ENCODE measurements around the gene EHBP1L1.

EHBP1L1 gene

DNA sequence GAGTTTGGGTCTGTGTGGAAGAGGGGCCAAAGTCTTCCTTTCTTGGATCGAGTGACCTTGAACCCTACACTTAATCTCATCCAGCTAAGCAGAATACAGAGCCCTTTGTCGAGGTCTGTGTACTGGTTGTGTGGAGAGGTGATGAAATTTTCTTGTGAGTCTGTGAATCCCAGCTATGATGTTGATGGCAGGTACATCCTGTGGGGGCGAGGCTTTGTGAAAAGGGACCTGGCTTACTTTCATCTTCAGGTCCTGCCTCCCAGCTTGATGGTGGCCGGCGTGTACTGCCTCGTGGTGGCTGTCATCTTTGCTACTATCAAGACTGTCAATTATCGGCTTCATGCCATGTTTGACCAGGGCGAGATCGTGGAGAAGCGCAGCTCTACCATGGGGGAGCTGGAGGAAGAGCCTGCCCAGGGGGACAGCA lies 40.7 kb downstream of the EHBP1L1 start:
- DNase-seq (ENCODE audit: low read depth), result no peak

DNA sequence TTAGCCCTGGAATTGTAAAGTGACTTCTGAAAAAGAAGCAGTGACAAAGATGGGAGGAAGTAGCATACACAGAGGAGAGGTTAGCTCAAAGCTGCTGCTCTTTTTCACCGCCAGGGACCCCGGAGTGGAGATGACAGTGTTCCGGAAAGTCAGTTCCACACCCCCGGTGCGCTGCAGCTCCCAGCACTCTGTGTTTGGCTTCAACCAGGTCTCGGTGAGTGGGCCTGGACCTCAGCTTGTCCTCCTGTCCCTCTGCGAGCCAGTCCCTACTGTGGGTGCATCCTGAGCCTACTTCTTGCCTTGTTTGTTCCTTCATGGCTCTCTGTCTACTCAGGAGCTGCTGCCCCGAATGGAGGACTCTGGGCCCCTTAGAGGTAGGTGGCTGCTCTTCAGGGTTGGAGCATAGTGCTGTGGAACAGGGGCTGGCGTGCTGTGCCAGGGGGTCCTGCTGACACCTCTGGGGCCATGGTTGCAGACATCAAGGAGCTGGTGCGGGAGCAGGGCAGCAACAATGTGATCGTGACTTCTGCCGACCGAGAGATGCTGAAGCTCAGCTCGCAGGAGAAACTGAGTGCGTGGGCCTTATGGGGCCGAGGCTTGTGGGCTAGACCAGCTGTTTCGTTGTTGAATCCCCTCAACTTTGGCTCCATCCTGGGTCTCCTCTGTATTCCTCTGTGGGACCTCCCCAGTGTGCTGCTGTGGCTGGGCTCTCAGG lies 41.4 kb downstream of the EHBP1L1 start:
- DNase-seq (ENCODE audit: low read depth), result no peak

DNA sequence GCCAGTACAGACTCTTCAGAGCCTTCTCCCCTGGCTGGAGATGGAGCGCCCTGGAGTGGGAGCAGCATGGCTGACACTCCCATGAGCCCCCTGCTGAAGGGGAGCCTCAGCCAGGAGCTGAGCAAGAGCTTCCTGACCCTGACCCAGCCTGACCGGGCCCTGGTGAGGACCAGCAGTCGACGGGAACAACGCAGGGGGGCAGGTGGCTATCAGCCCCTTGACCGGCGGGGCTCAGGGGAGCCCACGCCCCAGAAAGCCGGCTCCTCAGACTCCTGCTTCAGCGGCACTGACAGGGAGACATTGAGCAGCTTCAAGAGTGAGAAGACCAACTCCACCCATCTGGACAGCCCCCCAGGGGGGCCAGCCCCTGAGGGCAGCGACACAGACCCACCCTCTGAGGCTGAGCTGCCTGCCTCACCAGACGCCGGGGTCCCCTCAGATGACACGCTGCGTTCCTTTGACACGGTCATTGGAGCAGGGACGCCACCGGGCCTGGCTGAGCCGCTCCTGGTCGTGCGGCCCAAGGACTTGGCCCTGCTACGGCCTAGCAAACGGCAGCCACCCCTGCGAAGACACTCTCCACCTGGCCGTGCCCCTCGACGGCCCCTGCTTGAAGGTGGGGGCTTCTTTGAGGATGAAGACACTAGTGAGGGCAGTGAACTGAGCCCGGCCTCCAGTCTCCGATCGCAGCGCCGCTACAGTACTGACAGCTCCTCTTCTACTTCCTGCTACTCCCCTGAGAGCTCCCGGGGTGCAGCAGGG lies 42.3 kb downstream of the EHBP1L1 start:
- no peak for DNase-seq (ENCODE audit: low read depth)

DNA sequence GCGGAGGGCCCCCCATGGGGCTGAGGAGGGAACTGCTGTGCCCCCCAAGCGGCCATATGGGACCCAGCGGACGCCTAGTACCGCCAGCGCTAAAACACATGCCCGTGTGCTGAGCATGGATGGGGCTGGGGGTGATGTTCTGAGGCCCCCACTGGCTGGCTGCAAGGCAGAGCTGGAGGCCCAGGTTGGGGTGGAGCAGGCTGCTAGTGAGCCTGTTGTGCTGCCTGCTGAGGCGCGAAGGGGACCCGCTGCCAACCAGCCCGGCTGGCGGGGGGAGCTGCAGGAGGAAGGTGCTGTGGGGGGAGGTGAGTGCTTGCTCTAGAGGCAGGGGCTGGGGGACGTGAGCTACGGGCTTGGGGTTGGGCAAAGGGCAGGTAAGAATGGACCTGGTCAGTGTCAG lies 42.9 kb downstream of the EHBP1L1 start:
- no peak for DNase-seq (ENCODE audit: low read depth)

DNA sequence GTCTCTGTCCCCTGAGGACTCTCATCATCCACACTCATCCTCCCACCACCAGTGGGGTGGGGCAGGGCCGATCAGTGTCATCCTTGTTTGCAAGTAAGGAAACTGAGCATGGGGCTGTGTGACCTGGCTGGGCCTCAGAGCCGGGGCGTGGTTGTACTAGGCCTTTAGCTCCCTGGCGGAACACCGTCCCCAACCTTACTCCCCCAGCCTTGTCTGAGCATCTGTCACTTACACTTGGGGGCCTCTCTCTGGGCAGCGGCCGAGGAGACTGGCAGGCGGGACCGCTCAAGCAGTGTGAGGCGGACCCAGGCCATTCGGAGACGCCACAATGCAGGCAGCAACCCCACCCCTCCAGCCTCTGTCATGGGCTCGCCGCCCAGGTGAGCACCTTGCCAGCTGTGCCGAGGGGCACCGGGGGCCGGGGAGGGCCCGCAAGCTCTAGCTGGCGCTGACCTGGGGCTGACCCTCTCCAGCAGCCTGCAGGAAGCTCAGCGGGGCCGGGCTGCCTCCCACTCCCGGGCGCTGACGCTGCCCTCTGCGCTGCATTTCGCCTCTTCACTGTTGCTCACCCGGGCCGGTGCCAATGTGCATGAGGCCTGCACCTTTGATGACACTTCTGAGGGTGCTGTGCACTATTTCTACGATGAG lies 43.6 kb downstream of the EHBP1L1 start:
- DNase-seq (ENCODE audit: low read depth), result no peak

DNA sequence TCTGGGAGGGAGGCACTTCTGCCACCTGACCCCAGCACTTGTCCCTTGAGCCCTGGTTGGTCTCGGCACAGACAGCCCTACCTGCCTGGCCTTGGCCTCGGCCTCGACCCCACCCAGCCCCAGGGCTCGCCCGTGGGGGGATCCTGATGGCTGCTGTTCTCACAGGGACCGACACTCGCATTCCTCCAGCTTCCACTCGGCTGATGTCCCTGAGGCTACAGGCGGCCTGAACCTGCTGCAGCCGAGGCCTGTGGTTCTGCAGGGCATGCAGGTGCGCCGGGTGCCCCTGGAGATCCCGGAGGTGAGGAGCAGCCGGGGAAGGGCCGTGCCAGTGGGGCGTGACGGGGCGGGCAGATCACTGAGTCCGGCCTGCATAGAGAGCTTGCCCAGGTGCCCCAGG lies 44.8 kb downstream of the EHBP1L1 start:
- DNase-seq (ENCODE audit: low read depth), result no peak

DNA sequence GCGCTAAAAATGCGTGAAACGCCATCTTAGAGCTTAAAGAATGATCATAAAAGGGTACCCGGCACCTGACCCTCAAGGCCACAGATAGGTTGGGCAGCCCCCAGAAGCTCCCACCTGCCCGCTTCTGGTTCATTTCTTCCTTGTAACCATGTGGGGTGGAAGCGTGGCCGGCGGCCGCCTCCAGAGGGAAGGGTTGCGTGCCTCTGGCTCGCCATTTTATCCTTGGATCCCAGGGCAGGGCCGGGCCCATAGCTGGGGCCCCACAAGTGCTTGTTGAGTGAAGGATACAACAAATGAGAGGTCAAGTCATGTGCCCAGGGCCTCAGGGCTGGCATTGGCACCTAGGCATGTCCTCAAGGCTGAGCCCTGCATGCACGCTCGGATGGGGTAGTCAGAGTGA lies 45.6 kb downstream of the EHBP1L1 start:
- no peak for DNase-seq (ENCODE audit: low read depth)

DNA sequence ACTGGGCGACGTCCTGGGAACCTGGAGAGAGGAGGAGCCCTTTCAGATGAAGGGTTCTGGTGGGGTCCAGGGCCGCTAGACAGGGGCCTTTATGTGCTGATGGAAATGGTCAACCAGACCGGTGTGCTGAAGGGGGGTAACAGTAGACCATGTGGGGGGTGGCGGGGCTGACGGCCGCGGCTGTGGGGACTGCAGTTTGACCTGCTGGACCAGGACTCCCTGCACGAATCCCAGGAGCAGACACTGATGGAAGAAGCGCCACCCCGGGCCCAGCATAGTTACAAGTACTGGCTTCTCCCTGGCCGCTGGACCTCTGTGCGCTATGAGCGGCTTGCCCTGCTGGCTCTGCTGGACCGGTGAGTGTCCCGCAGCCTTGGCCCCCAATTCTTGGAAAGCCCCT lies 46.2 kb downstream of the EHBP1L1 start:
- no peak for DNase-seq (ENCODE audit: low read depth)

DNA sequence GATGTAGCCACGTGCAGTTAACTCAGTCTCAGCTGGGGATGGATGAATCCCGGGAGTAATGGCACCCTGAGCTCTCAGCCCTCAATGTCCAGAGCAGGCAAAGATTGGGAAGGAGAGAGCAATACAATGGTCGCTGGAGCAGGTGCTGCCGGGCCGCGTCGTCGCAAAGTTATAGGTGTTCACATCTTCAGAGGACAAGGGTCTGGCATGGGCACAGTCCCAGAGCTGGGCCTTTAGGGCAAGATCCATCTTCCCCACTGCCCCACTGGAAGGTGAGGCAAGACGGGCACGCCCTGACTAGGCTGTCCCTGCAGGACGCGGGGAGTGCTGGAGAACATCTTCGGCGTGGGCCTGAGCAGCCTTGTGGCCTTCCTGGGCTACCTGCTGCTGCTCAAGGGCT lies 47.3 kb downstream of the EHBP1L1 start:
- DNase-seq (ENCODE audit: low read depth), result no peak

DNA sequence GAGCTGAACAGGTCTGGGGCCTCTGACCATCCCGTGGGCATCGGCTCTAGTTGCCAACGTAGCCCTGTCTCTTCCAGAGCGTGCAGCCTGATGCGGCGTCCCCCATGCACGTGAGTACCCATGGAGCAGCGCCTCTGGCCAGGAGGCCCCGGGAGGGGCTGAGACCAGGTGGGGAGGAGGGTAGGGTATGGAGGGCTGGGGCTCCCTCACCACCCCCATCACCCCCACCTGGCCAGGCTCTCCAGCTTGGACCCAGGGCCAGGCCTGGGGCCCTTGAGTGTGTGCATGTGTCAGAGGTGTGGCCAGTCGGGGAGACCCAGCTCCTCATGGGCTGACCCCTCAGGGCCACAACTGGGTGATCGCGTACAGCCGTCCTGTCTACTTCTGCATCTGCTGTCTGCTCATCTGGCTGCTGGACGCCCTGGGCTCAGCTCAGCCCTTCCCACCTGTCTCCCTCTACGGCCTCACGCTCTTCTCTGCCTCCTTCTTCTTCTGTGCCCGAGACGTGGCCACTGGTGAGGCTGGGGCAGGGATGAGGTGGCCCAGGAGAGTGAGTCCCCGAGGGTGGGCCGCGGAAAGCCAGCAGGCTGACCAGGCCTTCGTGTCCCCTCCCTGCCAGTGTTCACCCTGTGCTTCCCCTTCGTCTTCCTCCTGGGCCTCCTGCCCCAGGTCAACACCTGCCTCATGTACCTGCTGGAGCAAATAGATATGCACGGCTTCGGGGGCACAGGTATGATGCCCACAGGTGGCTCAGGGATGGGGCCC lies 48.2 kb downstream of the EHBP1L1 start:
- no peak for DNase-seq (ENCODE audit: low read depth)

DNA sequence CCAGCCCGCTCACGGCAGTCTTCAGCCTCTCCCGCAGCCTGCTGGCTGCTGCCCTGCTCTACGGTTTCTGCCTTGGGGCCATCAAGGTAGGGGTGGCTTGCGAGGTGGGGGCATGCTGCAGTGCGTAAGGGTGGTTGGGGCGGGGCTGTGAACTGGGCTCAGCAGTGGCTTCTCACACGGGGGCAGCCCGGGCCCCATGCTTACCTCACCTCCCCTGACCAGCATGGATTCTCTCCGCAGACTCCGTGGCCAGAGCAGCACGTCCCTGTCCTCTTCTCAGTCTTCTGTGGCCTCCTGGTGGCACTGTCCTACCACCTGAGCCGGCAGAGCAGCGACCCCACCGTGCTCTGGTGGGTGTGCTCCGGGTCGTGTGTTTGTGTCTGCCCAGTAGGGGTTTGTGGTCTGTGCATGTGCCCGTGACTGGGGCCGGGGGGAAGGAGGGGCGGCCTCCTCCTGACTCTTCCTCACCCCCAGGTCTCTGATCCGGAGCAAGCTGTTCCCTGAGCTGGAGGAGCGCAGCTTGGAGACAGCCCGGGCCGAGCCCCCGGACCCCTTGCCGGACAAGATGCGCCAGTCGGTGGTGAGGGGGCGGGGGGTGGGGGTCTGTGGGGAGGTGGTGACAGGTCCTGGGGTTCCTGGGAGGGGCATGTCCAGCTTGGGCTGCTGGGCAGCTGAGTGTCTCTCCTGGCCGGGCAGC lies 49.2 kb downstream of the EHBP1L1 start:
- DNase-seq (ENCODE audit: low read depth), result no peak

DNA sequence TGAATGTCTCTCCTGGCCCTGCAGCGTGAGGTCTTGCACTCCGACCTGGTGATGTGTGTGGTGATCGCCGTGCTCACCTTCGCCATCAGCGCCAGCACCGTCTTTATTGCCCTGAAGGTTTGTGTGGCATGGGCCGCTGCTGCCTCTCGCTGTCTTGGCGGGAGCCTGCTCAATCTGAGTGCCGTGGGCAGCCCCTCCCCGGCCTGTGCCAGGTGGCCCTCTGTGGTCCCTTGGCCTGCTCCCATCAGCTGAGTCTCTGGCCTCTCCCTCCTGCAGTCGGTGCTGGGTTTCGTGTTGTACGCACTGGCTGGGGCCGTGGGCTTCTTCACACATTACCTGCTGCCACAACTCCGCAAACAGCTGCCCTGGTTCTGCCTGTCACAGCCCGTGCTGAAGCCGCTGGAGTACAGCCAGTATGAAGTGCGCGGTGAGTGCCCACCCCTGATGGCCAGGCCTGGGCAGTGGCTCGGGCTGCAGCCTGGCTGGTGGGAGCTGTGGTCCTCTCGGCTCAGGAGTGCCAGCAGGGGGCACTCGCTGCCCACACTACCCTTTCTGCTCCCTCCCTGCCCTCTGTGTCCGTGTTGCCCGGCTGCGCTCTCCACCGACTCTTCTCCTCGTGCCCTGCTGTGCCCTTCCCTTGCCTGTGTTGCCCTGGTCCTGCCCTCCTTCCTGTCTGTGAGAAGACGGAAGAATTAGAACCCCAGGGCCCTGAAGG lies 49.9 kb downstream of the EHBP1L1 start:
- DNase-seq (ENCODE audit: low read depth), result peak; percentile 37

DNA sequence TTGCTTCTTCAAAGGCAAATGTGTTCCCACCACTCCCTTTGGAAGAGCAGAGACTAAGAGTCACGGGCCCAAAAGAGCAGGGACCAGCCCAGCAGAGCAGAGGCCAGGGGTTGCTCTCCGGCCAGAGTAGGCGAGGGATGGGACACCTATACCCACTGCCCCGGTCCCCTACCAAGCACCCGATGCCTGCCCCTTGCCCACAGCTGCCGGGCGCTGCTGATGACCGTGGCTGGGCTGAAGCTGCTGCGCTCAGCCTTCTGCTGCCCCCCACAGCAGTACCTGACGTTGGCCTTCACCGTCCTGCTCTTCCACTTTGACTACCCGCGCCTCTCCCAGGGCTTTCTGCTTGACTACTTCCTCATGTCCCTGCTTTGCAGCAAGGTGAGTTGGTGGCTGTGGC lies 51.3 kb downstream of the EHBP1L1 start:
- no peak for DNase-seq (ENCODE audit: low read depth)

DNA sequence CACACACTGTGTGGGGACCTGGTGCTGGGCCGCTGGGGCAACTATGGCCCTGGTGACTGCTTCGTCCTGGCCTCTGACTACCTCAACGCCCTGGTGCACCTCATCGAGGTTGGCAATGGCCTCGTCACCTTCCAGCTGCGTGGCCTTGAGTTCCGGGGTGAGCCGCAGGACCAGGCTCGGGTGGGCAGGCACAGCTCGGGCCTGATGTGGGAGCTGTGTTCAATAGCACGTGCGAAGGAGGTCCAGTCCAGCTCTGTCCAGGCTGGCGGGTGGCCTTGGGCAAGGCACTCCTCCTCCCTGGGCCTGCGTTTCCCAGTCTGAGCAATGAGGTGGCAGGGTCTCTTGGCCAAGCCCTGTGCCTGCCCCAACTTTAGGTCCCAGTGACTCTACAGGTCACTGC lies 53.7 kb downstream of the EHBP1L1 start:
- DNase-seq (ENCODE audit: low read depth), result no peak

DNA sequence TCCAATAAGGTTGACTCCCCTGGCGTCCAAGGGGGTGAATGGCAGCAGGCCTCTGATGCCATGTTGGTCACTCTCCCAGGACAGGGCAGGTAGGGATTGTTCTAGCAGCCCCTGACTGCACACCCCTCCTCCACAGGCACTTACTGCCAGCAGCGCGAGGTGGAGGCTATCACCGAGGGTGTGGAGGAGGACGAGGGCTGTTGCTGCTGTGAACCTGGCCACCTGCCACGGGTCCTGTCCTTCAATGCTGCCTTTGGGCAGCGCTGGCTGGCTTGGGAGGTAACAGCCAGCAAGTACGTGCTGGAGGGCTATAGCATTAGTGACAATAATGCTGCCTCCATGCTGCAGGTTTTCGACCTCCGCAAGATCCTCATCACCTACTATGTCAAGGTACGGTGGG lies 54.4 kb downstream of the EHBP1L1 start:
- no peak for DNase-seq (ENCODE audit: low read depth)

DNA sequence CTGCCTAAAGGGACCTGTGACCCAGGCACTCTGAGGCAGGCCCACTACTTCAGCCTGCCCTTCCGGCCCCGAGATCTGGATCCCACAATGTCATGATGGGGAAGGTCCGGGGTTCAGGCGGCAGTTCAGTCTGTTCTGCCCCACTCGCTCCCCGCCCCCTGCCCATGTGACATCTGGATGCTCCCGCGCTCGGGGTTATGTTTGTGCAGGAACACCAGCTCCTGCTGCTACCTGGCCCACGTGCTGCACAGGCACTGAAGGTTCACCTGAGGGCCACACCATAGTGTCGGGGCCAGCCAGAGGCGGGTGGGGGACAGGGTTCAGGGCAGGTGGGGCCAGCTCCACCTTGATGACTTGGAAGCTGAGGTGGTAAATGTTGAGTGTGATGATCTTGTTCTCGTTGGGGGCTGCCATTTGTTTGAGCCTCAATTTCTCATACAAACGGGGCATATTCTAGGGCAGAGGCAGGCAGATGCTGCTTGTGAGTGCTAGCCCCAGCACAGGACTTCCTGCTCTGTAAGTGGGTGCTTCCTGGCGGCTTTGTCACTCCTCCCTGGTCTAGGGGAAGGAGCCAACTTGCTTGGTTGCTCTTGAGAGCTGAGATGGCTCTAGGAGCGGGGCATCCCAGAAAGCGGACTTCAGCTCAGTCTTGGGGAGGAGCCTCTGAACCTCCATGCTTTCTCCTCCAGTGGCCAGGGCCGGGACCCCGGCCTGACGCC lies 57.7 kb downstream of the EHBP1L1 start:
- DNase-seq (ENCODE audit: low read depth), result no peak

DNA sequence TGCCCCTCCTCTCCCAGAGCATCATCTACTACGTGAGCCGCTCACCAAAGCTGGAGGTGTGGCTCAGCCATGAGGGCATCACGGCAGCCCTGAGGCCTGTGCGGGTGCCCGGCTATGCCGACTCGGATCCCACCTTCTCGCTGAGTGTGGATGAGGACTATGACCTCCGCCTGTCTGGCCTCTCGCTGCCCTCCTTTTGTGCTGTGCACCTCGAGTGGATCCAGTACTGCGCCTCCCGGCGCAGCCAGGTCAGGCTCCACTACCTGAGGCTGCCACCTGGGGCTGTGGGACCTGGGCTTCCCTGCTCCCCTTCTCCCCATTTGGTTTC lies 58.2 kb downstream of the EHBP1L1 start:
- DNase-seq (ENCODE audit: low read depth), result no peak

DNA sequence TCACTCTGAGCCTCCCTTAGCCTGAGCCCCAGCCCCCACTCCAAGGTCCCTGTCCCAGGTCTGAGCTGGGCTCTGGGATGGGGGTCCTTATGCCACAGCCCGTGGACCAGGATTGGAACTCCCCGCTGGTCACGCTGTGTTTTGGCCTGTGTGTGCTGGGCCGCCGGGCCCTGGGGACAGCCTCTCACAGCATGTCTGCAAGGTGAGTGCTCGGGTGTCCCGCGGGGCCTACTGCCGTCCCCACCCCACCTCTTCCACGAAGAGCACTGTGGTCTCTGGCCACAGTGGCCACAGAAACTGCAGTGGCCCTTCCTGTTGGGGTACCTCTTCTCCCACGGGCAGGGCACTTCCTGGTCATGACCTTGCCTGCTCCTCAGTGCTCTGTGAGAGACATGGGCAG lies 58.6 kb downstream of the EHBP1L1 start:
- DNase-seq (ENCODE audit: low read depth), result no peak

DNA sequence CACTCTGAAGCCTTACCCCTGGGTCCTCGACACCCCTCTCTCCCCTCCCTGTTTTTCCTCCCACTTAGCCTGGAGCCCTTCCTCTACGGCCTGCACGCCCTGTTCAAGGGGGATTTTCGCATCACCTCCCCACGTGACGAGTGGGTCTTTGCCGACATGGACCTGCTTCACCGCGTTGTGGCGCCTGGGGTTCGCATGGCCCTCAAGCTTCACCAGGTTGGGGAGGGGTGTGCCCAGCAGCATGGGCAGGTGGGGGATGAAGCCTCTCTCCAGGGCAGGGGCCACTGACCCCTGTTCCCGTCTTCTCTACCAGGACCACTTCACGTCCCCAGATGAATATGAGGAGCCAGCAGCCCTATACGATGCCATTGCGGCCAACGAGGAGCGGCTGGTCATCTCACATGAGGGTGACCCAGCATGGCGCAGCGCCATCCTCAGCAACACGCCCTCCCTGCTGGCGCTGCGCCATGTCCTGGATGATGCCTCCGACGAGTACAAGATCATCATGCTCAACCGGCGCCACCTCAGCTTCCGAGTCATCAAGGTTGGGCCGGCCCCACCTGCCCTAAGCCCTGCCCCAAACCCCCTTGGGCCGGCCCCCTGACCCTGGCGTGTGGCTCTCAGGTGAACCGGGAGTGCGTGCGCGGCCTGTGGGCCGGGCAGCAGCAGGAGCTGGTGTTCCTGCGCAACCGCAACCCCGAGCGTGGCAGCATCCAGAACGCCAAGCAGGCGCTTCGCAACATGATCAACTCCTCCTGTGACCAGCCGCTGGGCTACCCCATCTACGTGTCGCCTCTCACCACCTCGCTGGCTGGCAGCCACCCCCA lies 59.3 kb downstream of the EHBP1L1 start:
- DNase-seq (ENCODE audit: low read depth), result no peak
